GM19351 (cell line): ENCODE results near the gene CAD.

ENCODE experiments used
- ATAC-seq: cut with Tn5 transposase; IDR thresholded peaks from one replicate; pipeline ENCODE4 v1.9.1; 2021; ENCODE audit warnings: mild to moderate bottlenecking, moderate library complexity; ENCODE audit not compliant: unreplicated experiment

CAD gene

DNA sequence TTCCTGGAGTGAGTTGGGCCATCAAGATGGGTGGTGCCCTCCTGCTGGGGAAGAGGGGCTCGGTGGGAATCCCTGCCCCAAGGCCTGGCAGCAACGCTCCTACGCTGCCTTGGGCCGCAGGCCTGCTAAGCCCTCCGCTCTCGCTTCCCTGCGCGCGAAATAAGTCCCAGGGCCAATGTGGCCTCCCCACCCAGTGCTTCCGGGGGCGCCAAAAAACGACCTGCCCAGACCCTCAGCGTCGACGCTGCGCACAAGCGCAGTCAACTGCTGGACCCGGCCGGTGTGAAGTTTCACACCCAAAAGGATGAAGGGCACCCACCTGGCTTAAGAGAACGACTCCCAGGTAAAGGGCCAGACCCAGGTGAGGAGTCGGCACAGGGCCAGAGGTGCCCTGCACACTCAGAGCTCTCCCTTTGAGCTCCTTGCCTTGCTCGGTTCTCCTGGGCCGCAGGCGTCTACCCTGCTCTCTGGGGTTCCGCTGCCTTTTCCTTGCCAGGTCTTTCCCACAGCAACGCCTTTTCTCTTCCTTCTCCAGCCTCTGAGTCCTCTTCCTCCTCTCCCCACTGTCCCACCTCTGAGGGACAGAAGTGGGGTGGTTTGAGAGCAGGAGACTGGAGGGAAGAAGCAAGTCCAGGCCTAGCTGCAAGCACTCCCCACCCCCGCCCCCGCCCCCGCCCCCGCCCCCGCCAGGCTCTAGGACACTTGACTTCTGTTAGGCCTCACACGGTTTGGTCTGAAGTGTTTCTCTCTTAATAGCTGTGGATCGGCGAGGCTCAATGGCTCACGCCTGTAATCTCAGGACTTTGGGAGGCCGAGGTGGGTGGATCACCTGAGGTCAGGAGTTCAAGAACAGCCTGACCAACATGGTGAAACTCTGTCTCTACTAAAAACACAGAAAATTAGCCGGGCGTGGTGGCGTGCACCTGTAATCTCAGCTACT, 58.3 kb downstream of the CAD start, which contains the start of gene DNAJC5G:
Gene DNAJC5G (plus strand): TSS at position 223 of the 940 bp plus-strand sequence. CDS start 1,296 bp downstream, outside the sequence.
- ATAC-seq, result no peak

DNA sequence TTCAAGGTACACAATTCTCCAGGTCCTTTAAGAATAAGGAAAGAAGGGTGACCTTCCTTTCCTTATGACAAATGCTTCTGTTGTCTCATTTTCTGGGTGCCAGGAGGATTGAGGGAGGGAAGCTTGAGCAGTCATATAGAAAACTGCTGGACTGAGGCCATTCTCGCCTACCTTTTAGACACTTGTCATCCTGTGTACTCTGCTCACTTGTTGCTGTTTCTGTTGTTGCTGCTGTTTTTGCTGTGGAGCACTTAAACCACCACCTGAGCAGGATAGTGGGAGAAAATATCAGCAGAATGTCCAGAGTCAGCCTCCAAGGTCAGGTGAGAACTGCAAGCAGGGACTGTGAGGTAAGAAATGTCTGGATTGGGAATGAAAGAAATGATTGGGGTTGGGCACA, 60.8 kb downstream of the CAD start:
- ATAC-seq, result no peak

DNA sequence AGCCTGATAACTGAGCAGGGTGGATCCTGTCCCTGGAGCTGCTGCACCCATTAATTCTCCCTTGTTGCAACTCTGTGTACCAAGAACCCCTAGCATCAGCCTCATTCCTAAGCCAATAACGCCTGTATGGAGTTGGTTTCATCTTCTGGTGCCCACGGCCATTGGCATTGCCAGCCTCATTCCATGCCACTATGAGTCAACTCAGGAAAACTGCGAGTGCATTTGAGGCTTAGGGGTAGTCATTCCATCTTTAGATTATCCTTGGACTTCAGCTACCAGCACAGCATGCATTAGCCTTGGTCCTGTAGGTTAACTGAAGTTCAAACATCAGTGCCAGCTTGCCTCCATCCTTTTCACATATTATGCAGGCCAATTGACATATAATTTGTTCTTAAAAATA, 63.7 kb downstream of the CAD start:
- ATAC-seq, result no peak

DNA sequence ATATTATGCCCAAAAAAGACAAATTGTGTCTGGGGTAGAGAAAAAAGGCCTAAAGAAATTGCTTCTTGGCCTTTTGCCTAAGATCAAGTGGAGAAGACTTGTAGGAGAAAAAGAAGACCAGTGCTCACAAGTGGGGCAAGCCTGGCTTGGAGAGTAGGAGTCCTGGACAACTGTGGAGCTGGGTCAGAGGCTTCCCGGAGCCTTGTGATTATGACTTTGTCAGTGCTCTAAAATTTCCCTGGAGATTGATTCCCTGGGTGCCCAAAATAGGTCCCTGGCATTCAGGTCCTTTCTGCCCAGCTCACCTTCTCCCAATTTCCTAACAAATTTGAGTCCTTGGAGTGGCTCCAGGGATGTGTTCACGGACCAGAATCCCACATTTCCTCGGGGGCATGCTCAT, 64.3 kb downstream of the CAD start:
- no peak for ATAC-seq

DNA sequence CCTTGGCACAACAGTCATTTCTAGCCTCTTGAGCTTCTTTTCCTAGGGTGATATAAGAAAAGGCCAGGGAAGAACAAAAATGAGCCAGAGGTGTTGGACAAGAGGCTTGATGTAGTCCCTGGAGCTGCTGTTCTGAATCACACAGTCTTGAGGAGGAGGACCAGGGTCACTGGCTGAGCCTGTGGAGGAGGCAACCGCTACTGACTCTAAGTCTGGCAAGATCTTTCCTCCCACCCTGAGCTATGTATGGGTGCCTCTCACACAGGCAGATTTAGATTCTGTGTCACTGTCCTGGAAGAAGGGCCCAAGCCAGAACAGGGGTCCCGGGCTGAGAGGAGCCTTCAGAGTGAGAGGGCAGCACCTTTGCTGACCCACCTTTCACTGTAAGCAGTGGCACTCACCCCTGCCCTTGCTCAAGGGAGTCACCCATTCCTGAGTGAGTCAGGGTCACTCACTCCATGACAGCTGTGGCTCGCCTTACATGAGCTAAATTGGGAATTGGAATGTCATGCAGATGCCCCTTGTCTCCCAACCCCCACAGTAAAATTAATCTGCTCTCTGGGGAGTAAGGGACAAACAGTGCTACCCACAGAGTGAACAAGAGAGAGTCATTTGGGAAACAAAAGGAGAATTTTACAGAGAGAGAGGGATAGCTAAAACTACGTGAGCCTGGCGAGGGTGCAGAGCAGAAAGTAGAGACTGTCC, 64.8 kb downstream of the CAD start, which contains the start of gene TRIM54:
Gene TRIM54 (plus strand): TSS at position 575 of the 705 bp plus-strand sequence. CDS start 303 bp downstream, outside the sequence.
- no peak for ATAC-seq

DNA sequence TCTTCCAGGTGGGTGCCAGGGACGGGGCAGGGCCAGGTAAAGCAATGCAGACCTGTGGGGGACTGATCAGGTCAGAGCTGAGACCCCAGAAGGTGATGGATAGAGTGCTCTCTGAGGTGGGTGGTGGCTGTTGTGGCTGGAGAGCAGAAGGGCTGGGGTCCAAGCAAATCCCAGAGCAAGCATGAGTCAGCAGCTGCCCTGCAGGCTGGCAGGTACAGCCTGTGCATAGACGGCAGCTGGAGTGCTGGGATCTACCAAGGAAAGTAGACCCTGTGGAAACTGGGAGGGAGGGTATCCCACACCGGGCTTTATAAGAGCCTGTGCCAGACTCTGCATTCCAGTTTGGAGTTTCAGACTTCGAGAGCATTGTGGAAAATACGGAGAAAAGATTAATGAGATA, 65.7 kb downstream of the CAD start:
- ATAC-seq, result no peak

DNA sequence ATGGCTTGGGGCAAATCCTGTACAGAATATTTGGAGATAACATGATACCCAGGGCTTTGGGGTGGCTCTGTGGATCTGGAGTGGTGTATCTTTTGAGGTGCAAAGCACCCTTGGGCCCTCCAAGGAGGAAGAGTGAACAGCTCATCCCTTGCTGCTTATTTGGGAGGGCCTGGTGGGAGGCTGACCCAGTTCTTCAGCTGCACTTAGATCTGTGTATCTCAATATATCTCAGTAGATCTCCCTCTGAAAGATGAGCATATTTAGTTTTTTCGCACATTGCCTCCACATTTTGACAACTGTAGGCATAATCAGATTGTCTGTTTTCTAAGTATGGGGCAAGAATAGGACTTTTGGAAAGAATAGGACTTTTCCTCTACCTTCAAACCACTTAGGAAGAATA, 67.8 kb downstream of the CAD start:
- ATAC-seq, result no peak

DNA sequence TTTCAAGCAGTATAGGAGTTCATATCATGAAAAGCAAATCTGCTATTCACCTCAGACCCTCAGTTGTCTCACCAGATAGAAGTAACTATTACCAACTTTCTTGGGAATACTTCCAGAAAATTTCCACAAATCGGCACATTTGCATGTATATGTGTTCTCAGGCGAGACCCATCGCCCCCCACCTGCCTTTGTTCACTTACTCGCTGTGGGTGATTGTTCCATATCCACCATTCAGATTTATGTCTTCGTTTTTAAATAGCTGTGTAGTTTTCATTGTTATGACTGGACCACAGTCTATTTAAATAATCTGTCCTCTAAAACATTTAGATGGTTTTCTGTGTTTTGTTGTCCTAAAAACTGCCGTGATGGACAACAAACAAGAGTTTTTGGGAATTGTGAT, 68.3 kb downstream of the CAD start:
- ATAC-seq, result no peak

DNA sequence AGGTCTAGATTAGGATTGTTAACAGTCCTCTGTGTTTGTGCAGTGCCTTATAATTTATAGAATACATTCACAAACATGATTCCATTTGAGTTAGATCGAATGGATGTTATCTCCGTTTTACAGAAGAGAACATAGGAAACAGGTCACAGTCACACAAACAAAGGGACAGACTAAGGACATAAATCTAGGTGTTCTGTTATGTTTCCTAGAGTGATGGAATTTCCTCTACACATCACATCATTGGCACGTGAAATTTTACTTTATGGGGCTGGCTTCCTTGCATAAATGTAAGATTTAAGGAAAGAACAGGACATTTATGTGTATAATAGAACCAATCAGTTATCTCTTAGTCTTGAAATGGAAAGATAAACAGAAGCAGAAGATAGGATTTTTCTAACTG, 71.4 kb downstream of the CAD start:
- ATAC-seq, result no peak

DNA sequence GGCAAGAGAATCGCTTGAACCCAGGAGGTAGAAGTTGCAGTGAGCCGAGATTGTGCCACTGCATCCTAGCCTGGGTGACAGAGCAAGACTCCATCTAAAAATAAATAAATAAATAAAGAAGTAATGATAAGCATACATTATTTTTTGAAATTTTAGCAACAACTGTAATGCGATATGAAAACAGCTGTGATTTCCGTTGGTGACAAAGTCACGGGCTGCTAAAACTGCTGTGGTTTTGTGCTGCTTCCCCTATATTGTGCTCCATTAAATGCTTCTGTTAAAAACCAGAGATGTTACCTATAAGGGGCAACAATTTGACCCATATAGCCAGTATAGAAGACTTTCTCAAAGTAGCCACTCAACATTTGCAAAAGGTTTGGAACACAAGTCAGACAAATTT, 73.4 kb downstream of the CAD start:
- no peak for ATAC-seq

DNA sequence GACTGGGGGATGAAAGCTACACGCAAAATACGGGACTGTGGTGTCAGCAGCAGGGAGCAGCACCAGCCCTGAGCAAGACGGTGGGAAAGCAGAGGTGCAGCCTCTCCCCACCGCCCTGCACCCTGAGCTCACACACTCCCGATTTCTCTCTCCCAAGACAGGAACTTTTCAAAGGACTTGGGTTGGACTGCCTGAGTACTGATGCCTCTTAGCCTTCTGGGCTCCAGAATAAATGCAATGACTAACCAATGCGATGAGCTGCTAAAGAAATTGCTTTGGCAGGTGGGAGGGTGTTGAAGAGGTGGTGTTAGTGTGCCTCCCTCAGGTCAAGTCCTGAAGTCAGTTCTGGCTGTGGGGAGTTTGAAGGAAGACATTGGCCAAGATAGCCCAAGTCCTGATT, 74.7 kb downstream of the CAD start:
- ATAC-seq, result no peak
